ENCODE data around the gene UQCC5.

GRCh38 chr3:52507359-52507758 lies 29.0 kb upstream of the UQCC5 start:
- TF ChIP-seq CTCF (IDR thresholded peaks at IDR 0.05) (no peak), POLR2A (IDR thresholded peaks at IDR 0.05) (no peak), POLR2AphosphoS5 (IDR thresholded peaks at IDR 0.05) (no peak)

All from upper lobe of left lung (tissue), 4 donors.